CD14-positive monocyte (primary cell): ENCODE data around the gene PFDN2. TPM values are rescaled to one million over a fixed set of nuclear protein-coding genes. Genes with fewer than 3 reads are reported as not detected.

Experiments used
- DNase-seq, 3 donors: peaks; one replicate each; pipeline ENCODE4 v3.0.0-alpha.2; 2011 to 2022
- H2AFZ ChIP-seq: 2 replicates; pipeline ENCODE4 v1.6.0; 2012; ENCODE audit warnings: mild to moderate bottlenecking, low read depth, low read length, inconsistent platforms; ENCODE audit not compliant: insufficient read depth, poor library complexity, severe bottlenecking
- H3K27ac ChIP-seq, 2 donors: 1 replicate in 1 of 2; 2 replicates in 1 of 2; pipeline ENCODE4 v1.5.1; 2012 to 2013; ENCODE audit warnings: low read length in 2 of 2, control low read depth in 1 of 2, inconsistent platforms in 1 of 2, low read depth in 1 of 2, mild to moderate bottlenecking in 1 of 2
- H3K27me3 ChIP-seq, 2 donors: one replicate each; pipeline versions ENCODE4 v1.6.0 to v1.6.1; 2011 to 2013; ENCODE audit warnings: low read length in 2 of 2; ENCODE audit not compliant: control insufficient read depth in 2 of 2, insufficient read depth in 2 of 2
- H3K36me3 ChIP-seq, 2 donors: replicated peaks in 1 of 2; 1 replicate in 1 of 2; 2 replicates in 1 of 2; pipeline versions ENCODE4 v1.5.1 to v1.6.1; 2012 to 2013; ENCODE audit warnings: low read length in 2 of 2, control low read depth in 1 of 2, inconsistent platforms in 1 of 2, mild to moderate bottlenecking in 1 of 2; ENCODE audit not compliant: insufficient read depth in 2 of 2, control insufficient read depth in 1 of 2
- H3K4me1 ChIP-seq, 2 donors: 1 replicate in 1 of 2; 2 replicates in 1 of 2; pipeline versions ENCODE4 v1.5.1 to v1.6.1; 2012 to 2013; ENCODE audit warnings: low read length in 2 of 2, control low read depth in 1 of 2, inconsistent platforms in 1 of 2, mild to moderate bottlenecking in 1 of 2, moderate library complexity in 1 of 2; ENCODE audit not compliant: insufficient read depth in 2 of 2, control insufficient read depth in 1 of 2
- H3K4me2 ChIP-seq: replicated peaks from 2 replicates; pipeline ENCODE3; 2012; ENCODE audit warnings: low read length, moderate library complexity, mild to moderate bottlenecking; ENCODE audit not compliant: poor library complexity, severe bottlenecking; ENCODE audit errors: extremely low read depth
- H3K4me3 ChIP-seq, 3 experiments: fragments of 200-600 bp in 1 of 3; sonication (generic) in 1 of 3; replicated peaks in 1 of 3; 1 replicate in 2 of 3; 2 replicates in 1 of 3; pipeline ENCODE4 v1.5.1; 2011 to 2013; ENCODE audit warnings: low read length in 3 of 3, mild to moderate bottlenecking in 3 of 3, control low read depth in 2 of 3, low read depth in 2 of 3, inconsistent platforms in 1 of 3, moderate library complexity in 1 of 3
- H3K79me2 ChIP-seq: 2 replicates; pipeline ENCODE4 v1.6.0; 2012; ENCODE audit warnings: mild to moderate bottlenecking, control low read depth, inconsistent platforms, low read length, moderate library complexity; ENCODE audit not compliant: insufficient read depth
- H3K9ac ChIP-seq: 2 replicates; pipeline ENCODE4 v1.6.0; 2017; ENCODE audit warnings: low read length, mild to moderate bottlenecking; ENCODE audit not compliant: insufficient read depth, poor library complexity, severe bottlenecking
- H3K9me3 ChIP-seq, 2 donors: replicated peaks in 1 of 2; 1 replicate in 1 of 2; 2 replicates in 1 of 2; pipeline versions ENCODE4 v1.5.1 to v1.6.1; 2012 to 2013; ENCODE audit warnings: low read length in 2 of 2, control low read depth in 1 of 2; ENCODE audit not compliant: control insufficient read depth in 1 of 2, insufficient read depth in 1 of 2
- H4K20me1 ChIP-seq: 2 replicates; pipeline ENCODE4 v1.6.0; 2012; ENCODE audit warnings: mild to moderate bottlenecking, low read length, control low read depth, moderate library complexity; ENCODE audit not compliant: insufficient read depth
- H3K27ac Mint-ChIP-seq, 7 donors: one replicate each; pipeline ENCODE4 v1.8.0; 2020; ENCODE audit warnings: mild to moderate bottlenecking in 7 of 7, mixed read lengths in 7 of 7, moderate library complexity in 6 of 7, inconsistent platforms in 2 of 7
- H3K27me3 Mint-ChIP-seq, 3 donors: one replicate each; pipeline ENCODE4 v1.8.0; 2021 to 2022; ENCODE audit warnings: low read depth in 3 of 3, mild to moderate bottlenecking in 3 of 3, mixed read lengths in 3 of 3, moderate library complexity in 3 of 3, inconsistent platforms in 1 of 3
- H3K36me3 Mint-ChIP-seq, 2 donors: one replicate each; pipeline ENCODE4 v1.8.0; 2020; ENCODE audit warnings: mixed read lengths in 2 of 2, inconsistent platforms in 1 of 2, mild to moderate bottlenecking in 1 of 2
- H3K4me1 Mint-ChIP-seq: one replicate; pipeline ENCODE4 v1.8.0; 2020; ENCODE audit warnings: mild to moderate bottlenecking, mixed read lengths
- H3K4me3 Mint-ChIP-seq, 2 donors: one replicate each; pipeline ENCODE4 v1.8.0; 2020; ENCODE audit warnings: mild to moderate bottlenecking in 2 of 2, mixed read lengths in 2 of 2, moderate library complexity in 1 of 2
- H3K9me3 Mint-ChIP-seq, 7 donors: one replicate each; pipeline ENCODE4 v1.8.0; 2020 to 2022; ENCODE audit warnings: mixed read lengths in 7 of 7, mild to moderate bottlenecking in 6 of 7, moderate library complexity in 6 of 7, inconsistent platforms in 2 of 7
- CTCF ChIP-seq: fragments of 200-600 bp; IDR thresholded peaks from one replicate; pipeline ENCODE4 v1.8.0; 2022; ENCODE audit warnings: antibody characterized with exemption, mild to moderate bottlenecking
- WGBS: methylation state at CpG from one replicate; pipeline ENCODE4 v1.1.5; 2013; ENCODE audit warnings: missing lambda C conversion rate; ENCODE audit not compliant: insufficient coverage; 5-methylcytosine and 5-hydroxymethylcytosine counted together
- intact Hi-C, 2 donors: fragments of 100-400 bp; cut with micrococcal nuclease; formaldehyde crosslinking; loops; one replicate each; pipeline versions ENCODE4 v1.15.0 to v1.15.1; 2023
- polyA plus RNA-seq, 3 donors: library from polyadenylated mRNA; depleted of rRNA in 1 of 3; unstranded in 2 of 3; stranded (reverse) in 1 of 3; fragments of 300-500 nt in 2 of 3; fragments of >200 nt in 1 of 3; fragmentation: Illumina TruSeq in 2 of 3; gene quantifications; 1 replicate in 2 of 3; 2 replicates in 1 of 3; pipeline ENCODE4 v1.2.3, GENCODE V29; 2012 to 2021

PFDN2 gene
- polyA plus RNA-seq, 3 donors = 59.1 to 80.7 (median 65.6) TPM

- H3K36me3 ChIP-seq = peaks cover 38 to 62% of the 10 kb centered on the region in 2 donors
- no peak overlapping the region for H3K4me2 ChIP-seq
- H3K27me3 Mint-ChIP-seq = no peaks in the 10 kb centered on the region
- no peak overlapping the region for H3K4me3 ChIP-seq
- H3K4me3 Mint-ChIP-seq = no peak overlapping the region
- H3K4me1 Mint-ChIP-seq = peaks cover 45% of the 10 kb centered on the region
- H3K36me3 Mint-ChIP-seq = peaks cover 48 to 64% of the 10 kb centered on the region in 2 donors
- H3K27ac ChIP-seq = no peak overlapping the region
- peak overlapping the region in 3 of 7 donors; percentile 6 to 59 (median 38) for H3K27ac Mint-ChIP-seq
- TF ChIP-seq CTCF = no peak
- no peak overlapping the region for H2AFZ ChIP-seq
- H4K20me1 ChIP-seq = no peaks in the 10 kb centered on the region
- H3K9me3 Mint-ChIP-seq = no peaks in the 10 kb centered on the region
- 100% methylated on average over 4 of the region's 5 CpGs for WGBS
- DNase-seq = no peak
- no peaks in the 10 kb centered on the region for H3K27me3 ChIP-seq
- no peak overlapping the region for H3K9ac ChIP-seq
- intact Hi-C loops = no loop called here
- peaks cover 20% of the 10 kb centered on the region for H3K79me2 ChIP-seq
- H3K9me3 ChIP-seq = no peaks in the 10 kb centered on the region
- peaks cover 26 to 44% of the 10 kb centered on the region in 2 donors for H3K4me1 ChIP-seq
These were observed 43.8 kb upstream of the PFDN2 start for GRCh38 chr1:161161652-161162051.

GRCh38 chr1:161160671-161161145 is 42.9 kb upstream of the PFDN2 start:
- peaks cover 48 to 68% of the 10 kb centered on the region in 2 donors for H3K36me3 Mint-ChIP-seq
- H3K4me3 Mint-ChIP-seq = no peak overlapping the region
- no peak overlapping the region for H3K27ac ChIP-seq
- no peak for TF ChIP-seq CTCF
- H3K79me2 ChIP-seq = peaks cover 22% of the 10 kb centered on the region
- peak overlapping the region in 3 of 7 donors; percentile 5 to 82 (median 32) for H3K27ac Mint-ChIP-seq
- H3K27me3 Mint-ChIP-seq = no peaks in the 10 kb centered on the region
- H3K9ac ChIP-seq = no peak overlapping the region
- H3K9me3 ChIP-seq = no peaks in the 10 kb centered on the region
- H3K4me1 ChIP-seq = peaks cover 22 to 35% of the 10 kb centered on the region in 2 donors
- no peak overlapping the region for H3K4me3 ChIP-seq
- H3K9me3 Mint-ChIP-seq = no peaks in the 10 kb centered on the region
- no peak overlapping the region for H2AFZ ChIP-seq
- peak overlapping the region; percentile 97 for H3K4me2 ChIP-seq
- WGBS = 98% methylated on average over 19 of the region's 22 CpGs
- peaks cover 40% of the 10 kb centered on the region for H3K4me1 Mint-ChIP-seq
- no peaks in the 10 kb centered on the region for H3K27me3 ChIP-seq
- H3K36me3 ChIP-seq = peaks cover 38 to 62% of the 10 kb centered on the region in 2 donors
- intact Hi-C loops = no loop called here
- H4K20me1 ChIP-seq = no peaks in the 10 kb centered on the region
- DNase-seq = no peak
